NT2/D1 (cell line): ENCODE measurements around the gene MKLN1.

Experiments used
- SUZ12 ChIP-seq: IDR thresholded peaks from 2 replicates; pipeline ENCODE4 v1.6.1; 2011; ENCODE audit not compliant: insufficient read length, insufficient read depth; ENCODE audit errors: extremely low read depth
- YY1 ChIP-seq: IDR thresholded peaks from 2 replicates; pipeline ENCODE4 v1.6.1; 2011; ENCODE audit not compliant: insufficient read length, insufficient read depth
- ZNF274 ChIP-seq: IDR thresholded peaks from 2 replicates; pipeline ENCODE4 v1.6.1; 2011; ENCODE audit warnings: mild to moderate bottlenecking, low read depth, low read length

DNA sequence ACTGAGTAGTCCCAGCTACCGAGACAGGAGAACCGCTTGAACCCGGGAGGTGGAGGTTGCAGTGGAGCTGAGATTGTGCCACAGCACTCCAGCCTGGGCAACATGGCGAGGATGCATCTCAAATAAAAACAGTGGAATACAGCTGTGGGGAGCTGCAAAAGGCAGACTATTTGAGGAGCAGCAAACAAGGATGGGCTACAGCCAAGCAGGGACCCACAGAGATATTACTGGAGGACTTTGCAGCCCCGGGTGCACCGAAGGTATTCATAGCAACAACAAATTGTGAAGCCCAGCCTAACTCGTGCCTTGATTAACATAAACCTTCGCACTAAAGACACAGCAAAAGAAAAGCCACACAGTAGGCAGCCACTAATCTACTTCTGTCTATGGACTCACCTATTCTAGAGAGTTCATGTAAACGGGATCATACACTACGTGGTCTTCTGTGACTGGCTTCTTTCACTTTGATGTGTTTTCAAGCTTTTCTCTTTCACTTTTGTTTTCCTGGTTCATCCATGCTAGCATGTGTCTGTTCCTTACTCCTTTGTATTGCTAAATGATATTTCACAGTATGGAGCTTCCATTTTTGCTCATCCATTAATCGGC, 194.8 kb downstream of the MKLN1 start:
- TF ChIP-seq YY1 (no peak), SUZ12 (no peak), ZNF274 (no peak)
